ENCODE results near the gene AGAP1.
"Not testable (repeated sequence)": the region's sequence is repeated elsewhere in the genome, so short reads cannot be mapped to it uniquely, and the experiment has no call there.

AGAP1 gene

GRCh38 chr2:235592430-235592829 lies 98.6 kb downstream of the AGAP1 start:
- DNase-seq (ENCODE audit: low spot score) = no peak

- no peak for DNase-seq (ENCODE audit: low spot score)
These were observed 99.0 kb downstream of the AGAP1 start for GRCh38 chr2:235592836-235593235.

GRCh38 chr2:235594041-235594440 lies 100.2 kb downstream of the AGAP1 start:
- peak; percentile 27 for DNase-seq (ENCODE audit: low spot score)

GRCh38 chr2:235594964-235595363 lies 101.1 kb downstream of the AGAP1 start:
- no peak for DNase-seq (ENCODE audit: low spot score)

- peak; percentile 46 for DNase-seq (ENCODE audit: low spot score)
These were observed 101.7 kb downstream of the AGAP1 start for GRCh38 chr2:235595422-235596010.

- no peak for DNase-seq (ENCODE audit: low spot score)
These were observed 102.4 kb downstream of the AGAP1 start for GRCh38 chr2:235596272-235596671.

GRCh38 chr2:235597081-235597615 lies 103.3 kb downstream of the AGAP1 start:
- DNase-seq (ENCODE audit: low spot score) = no peak

- DNase-seq (ENCODE audit: low spot score) = no peak
These were observed 104.2 kb downstream of the AGAP1 start for GRCh38 chr2:235598026-235598425.

- no peak for DNase-seq (ENCODE audit: low spot score)
These were observed 105.0 kb downstream of the AGAP1 start for GRCh38 chr2:235598532-235599531.

- DNase-seq (ENCODE audit: low spot score) = no peak
These were observed 105.9 kb downstream of the AGAP1 start for GRCh38 chr2:235599596-235600338.

GRCh38 chr2:235600406-235600805 lies 106.6 kb downstream of the AGAP1 start:
- DNase-seq (ENCODE audit: low spot score) = no peak

GRCh38 chr2:235600926-235601325 lies 107.1 kb downstream of the AGAP1 start:
- DNase-seq (ENCODE audit: low spot score) = no peak

GRCh38 chr2:235601960-235602704 lies 108.3 kb downstream of the AGAP1 start:
- DNase-seq (ENCODE audit: low spot score) = no peak

GRCh38 chr2:235602971-235603370 lies 109.1 kb downstream of the AGAP1 start:
- not testable (repeated sequence) for DNase-seq (ENCODE audit: low spot score)

- DNase-seq (ENCODE audit: low spot score) = no peak
These were observed 109.8 kb downstream of the AGAP1 start for GRCh38 chr2:235603659-235604058.

GRCh38 chr2:235605312-235606003 lies 111.6 kb downstream of the AGAP1 start:
- no peak for DNase-seq (ENCODE audit: low spot score)

- DNase-seq (ENCODE audit: low spot score) = no peak
These were observed 112.3 kb downstream of the AGAP1 start for GRCh38 chr2:235606004-235606715.

GRCh38 chr2:235607546-235608199 lies 113.8 kb downstream of the AGAP1 start:
- no peak for DNase-seq (ENCODE audit: low spot score)

GRCh38 chr2:235608200-235608887 lies 114.5 kb downstream of the AGAP1 start:
- no peak for DNase-seq (ENCODE audit: low spot score)

Measured in activated CD4-positive, alpha-beta T cell treated with anti-CD3 and anti-CD28 coated beads, Interleukin-2, Interleukin-4, amounts not matched to agents 100 ng/mL and 50 ng/mL, durations not matched to agents 16 hours and 8 hours (primary cell).